H1 (cell line): ENCODE results near the gene RTL5. TPM values are rescaled to one million over a fixed set of nuclear protein-coding genes. Genes with fewer than 3 reads are reported as not detected.

Experiments used
- EGR1 ChIP-seq: IDR thresholded peaks from 2 replicates; pipeline ENCODE4 v1.6.1; 2011; ENCODE audit warnings: low read depth, low read length, borderline replicate concordance
- HDAC2 ChIP-seq, 2 experiments: fragments of 300-600 bp in 1 of 2; sonication (generic) in 1 of 2; IDR thresholded peaks; 2 replicates each; pipeline ENCODE4 v1.6.1; 2011 to 2012; ENCODE audit warnings: low read depth in 2 of 2, low read length in 2 of 2, mild to moderate bottlenecking in 2 of 2, moderate library complexity in 2 of 2, borderline replicate concordance in 1 of 2, inconsistent platforms in 1 of 2
- MAFK ChIP-seq: IDR thresholded peaks from 2 replicates; pipeline ENCODE4 v1.6.1; 2012; ENCODE audit warnings: low read depth, mild to moderate bottlenecking, improper control_type of control experiment, low read length
- NRF1 ChIP-seq: IDR thresholded peaks from 2 replicates; pipeline ENCODE4 v1.6.1; 2011; ENCODE audit warnings: mild to moderate bottlenecking, low read depth, low read length, improper control_type of control experiment
- SP1 ChIP-seq: IDR thresholded peaks from 2 replicates; pipeline ENCODE4 v1.6.1; 2011; ENCODE audit warnings: low read depth, low read length
- USF2 ChIP-seq: IDR thresholded peaks from 2 replicates; pipeline ENCODE4 v1.6.1; 2011; ENCODE audit warnings: low read length, improper control_type of control experiment
- ZNF274 ChIP-seq: IDR thresholded peaks from 2 replicates; pipeline ENCODE4 v1.7.0; 2012; ENCODE audit warnings: low read length, borderline replicate concordance; ENCODE audit errors: extremely low read depth
- polyA plus RNA-seq, 7 experiments: library from polyadenylated mRNA; depleted of rRNA in 3 of 7; stranded (reverse) in 5 of 7; unstranded in 2 of 7; fragments of >200 nt in 5 of 7; fragments of 200-250 nt in 2 of 7; gene quantifications; 1 replicate in 5 of 7; 2 replicates in 1 of 7; 4 replicates in 1 of 7; pipeline versions ENCODE4 v1.2.1 to v1.2.3, GENCODE V29; 2011 to 2013; ENCODE audit warnings: missing spikeins in 2 of 7, mixed read lengths in 2 of 7
- total RNA-seq: library from RNA; stranded (reverse); fragmentation: NEBNext Ultra II Directional; extraction: Animal tissue kit (Norgen Biotek cat#: 25700); gene quantifications from 2 replicates; pipeline ENCODE4 v1.2.1, GENCODE V29; 2021

The RTL5 gene
- total and polyA plus RNA-seq, 2 of the 8 experiments (the other 6 are each of a cell fraction or from before 2014, with no cell fraction given), result 0.57 to 1.9 TPM

DNA sequence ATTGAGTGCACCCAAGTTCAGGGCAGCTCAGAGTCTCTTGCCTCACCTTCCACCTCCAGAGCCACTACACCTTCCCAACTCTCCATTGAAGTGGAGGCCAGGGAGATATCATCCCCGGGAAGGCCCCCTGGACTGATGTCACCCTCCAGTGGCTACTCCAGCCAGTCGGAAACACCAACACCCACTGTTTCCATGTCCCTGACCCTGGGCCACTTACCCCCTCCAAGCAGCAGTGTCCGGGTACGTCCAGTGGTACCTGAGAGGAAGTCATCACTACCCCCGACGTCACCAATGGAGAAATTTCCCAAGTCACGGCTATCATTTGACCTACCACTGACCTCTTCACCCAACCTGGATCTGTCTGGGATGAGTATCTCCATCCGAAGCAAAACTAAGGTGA is 7.8 kb upstream of the RTL5 start (continued):
- TF ChIP-seq ZNF274 (no peak), EGR1 (no peak), SP1 (no peak), NRF1 (no peak), MAFK (no peak), HDAC2 (IDR thresholded peaks at IDR 0.05; ENCODE audit: borderline replicate concordance in 1 of 2, low read depth in 2 of 2, low read length in 2 of 2) (no peak), USF2 (no peak)
